Astrocyte (in vitro differentiated cells and primary cell): ENCODE data around the gene FCRL3.

Experiments used
- CTCF ChIP-seq: IDR thresholded peaks from 2 replicates; pipeline ENCODE4 v1.5.1; 2011; ENCODE audit warnings: low read depth, mild to moderate bottlenecking, inconsistent platforms, low read length, moderate library complexity; ENCODE audit not compliant: insufficient read depth
- EZH2 ChIP-seq: IDR thresholded peaks from 2 replicates; pipeline ENCODE4 v1.6.1; 2012; ENCODE audit warnings: mild to moderate bottlenecking, low read length, inconsistent platforms; ENCODE audit not compliant: insufficient read depth

- TF ChIP-seq CTCF (no peak), EZH2 (no peak)
Observed at GRCh38 chr1:157646144-157646543, 54.4 kb downstream of the FCRL3 start.
